K562 (cell line): ENCODE data around the gene BCKDK. TPM values are rescaled to one million over a fixed set of nuclear protein-coding genes. Genes with fewer than 3 reads are reported as not detected.

Experiments
- ATAC-seq: fragments of 200-7000 bp; cut with Tn5 transposase; 3 replicates; pipeline ENCODE4 v1.9.1; 2020; ENCODE audit warnings: moderate library complexity
- BruUV-seq: library from RNA; stranded (reverse); fragments of 400-500 nt; replicated peaks from 2 replicates; lab custom pipeline; 2021; lab: Mats Ljungman, UMichigan
- CTCF ChIA-PET: fragments of 300-600 bp; formaldehyde crosslinking; extraction: SDS; loops from one replicate; lab custom pipeline; 2021; ENCODE audit warnings: low intra/inter-chr PET ratio; lab: Yijun Ruan, JAX
- POLR2A ChIA-PET: fragments of 300-600, 350-650 bp; sonication (Branson Sonifier 250); formaldehyde crosslinking; extraction: SDS; loops from one replicate; lab custom pipeline; 2021; ENCODE audit warnings: antibody characterized with exemption, inconsistent platforms; lab: Yijun Ruan, JAX
- DNase-seq, 4 experiments: peaks; one replicate each; pipeline versions ENCODE4 v3.0.0 to v3.0.0-alpha.2; 2011 to 2018; ENCODE audit warnings: low spot score in 3 of 4, mixed read lengths in 3 of 4; ENCODE audit errors: extremely low read depth in 1 of 4
- FAIRE-seq: peaks from 2 replicates; lab custom pipeline; 2011; peaks lifted over from hg19 to GRCh38; lab: Jason Lieb, UNC
- H2AFZ ChIP-seq: 2 replicates; pipeline ENCODE4 v1.6.0; 2011; ENCODE audit warnings: low read depth, low read length, control low read depth, inconsistent platforms
- H3K27ac ChIP-seq: fragments of 200-600 bp; 3 replicates; pipeline ENCODE4 v1.8.0; 2011; ENCODE audit warnings: low read depth, mild to moderate bottlenecking, control low read depth, inconsistent platforms, low read length, moderate library complexity, mixed read lengths; ENCODE audit errors: extremely low read depth
- H3K27me3 ChIP-seq, 2 experiments: fragments of 300-600 bp in 1 of 2; 2 replicates in 1 of 2; 3 replicates in 1 of 2; pipeline versions ENCODE4 v1.6.0 to v1.8.0; 2011; ENCODE audit warnings: inconsistent platforms in 2 of 2, low read length in 2 of 2, mild to moderate bottlenecking in 1 of 2, mixed read lengths in 1 of 2, moderate library complexity in 1 of 2; ENCODE audit not compliant: control insufficient read depth in 2 of 2, insufficient read depth in 2 of 2
- H3K36me3 ChIP-seq: fragments of 300-600 bp; 3 replicates; pipeline ENCODE4 v1.8.0; 2011; ENCODE audit warnings: mild to moderate bottlenecking, low read length, inconsistent platforms; ENCODE audit not compliant: control insufficient read depth, insufficient read depth
- H3K4me1 ChIP-seq, 2 experiments: fragments of 200-600 bp in 1 of 2; replicated peaks in 1 of 2; 2 replicates in 1 of 2; 3 replicates in 1 of 2; pipeline versions ENCODE4 v1.5.1 to v1.8.0; 2011; ENCODE audit warnings: inconsistent platforms in 2 of 2, low read length in 2 of 2, mild to moderate bottlenecking in 1 of 2, mixed read lengths in 1 of 2, moderate library complexity in 1 of 2; ENCODE audit not compliant: control insufficient read depth in 2 of 2, insufficient read depth in 2 of 2
- H3K4me2 ChIP-seq: 2 replicates; pipeline ENCODE4 v1.6.1; 2011; ENCODE audit warnings: low read length, control low read depth, inconsistent platforms, mixed read lengths; ENCODE audit not compliant: insufficient read depth
- H3K4me3 ChIP-seq: fragments of 200-600 bp; sonication (generic), shearing (Covaris generic); 2 replicates; pipeline ENCODE4 v1.5.1; 2016; ENCODE audit warnings: control low read depth, inconsistent platforms
- H3K79me2 ChIP-seq: fragments of 200-600 bp; 3 replicates; pipeline ENCODE4 v1.8.0; 2011; ENCODE audit warnings: low read length, inconsistent platforms; ENCODE audit not compliant: control insufficient read depth, insufficient read depth
- H3K9ac ChIP-seq, 2 experiments: 2 replicates each; pipeline versions ENCODE4 v1.6.0 to v1.6.1; 2011; ENCODE audit warnings: low read depth in 2 of 2, low read length in 2 of 2, control low read depth in 1 of 2, inconsistent platforms in 1 of 2, mild to moderate bottlenecking in 1 of 2, mixed read lengths in 1 of 2; ENCODE audit not compliant: insufficient read depth in 1 of 2
- H3K9me1 ChIP-seq: one replicate; pipeline ENCODE4 v1.6.0; 2011; ENCODE audit warnings: inconsistent platforms, mild to moderate bottlenecking, low read length, moderate library complexity; ENCODE audit not compliant: control insufficient read depth, insufficient read depth
- H3K9me3 ChIP-seq: replicated peaks from 2 replicates; pipeline ENCODE4 v1.5.1; 2011; ENCODE audit warnings: low read depth, low read length, inconsistent platforms; ENCODE audit not compliant: control insufficient read depth, insufficient read depth
- H4K20me1 ChIP-seq: replicated peaks from 2 replicates; pipeline ENCODE4 v1.6.1; 2011; ENCODE audit warnings: low read length, inconsistent platforms, mixed read lengths; ENCODE audit not compliant: control insufficient read depth, insufficient read depth
- CBX1 ChIP-seq: sonication (generic); IDR thresholded peaks from 2 replicates; pipeline ENCODE4 v1.6.1; 2016; ENCODE audit warnings: antibody characterized with exemption, low read depth, mild to moderate bottlenecking
- CBX3 ChIP-seq, 2 experiments: IDR thresholded peaks; 1 replicate in 1 of 2; 2 replicates in 1 of 2; pipeline ENCODE4 v1.6.1; 2012; ENCODE audit warnings: inconsistent platforms in 2 of 2, low read length in 2 of 2, borderline replicate concordance in 1 of 2, control low read depth in 1 of 2
- CHD2 ChIP-seq: IDR thresholded peaks from 2 replicates; pipeline ENCODE4 v1.6.1; 2011; ENCODE audit warnings: low read depth, low read length
- CREM ChIP-seq: IDR thresholded peaks from 2 replicates; pipeline ENCODE4 v1.6.1; 2014; ENCODE audit warnings: antibody characterized with exemption, low read depth
- GATAD2B ChIP-seq: fragments of 450-650 bp; IDR thresholded peaks from 2 replicates; pipeline ENCODE4 v1.6.1; 2017; ENCODE audit warnings: mild to moderate bottlenecking, borderline replicate concordance
- NFYB ChIP-seq: IDR thresholded peaks from 2 replicates; pipeline ENCODE4 v1.6.1; 2011; ENCODE audit warnings: mild to moderate bottlenecking, moderate library complexity; ENCODE audit not compliant: insufficient read length; ENCODE audit errors: extremely low read depth
- SIX5 ChIP-seq, 2 experiments: IDR thresholded peaks; 2 replicates each; pipeline ENCODE4 v1.6.1; 2011; ENCODE audit warnings: low read length in 2 of 2, borderline replicate concordance in 1 of 2, low read depth in 1 of 2, mild to moderate bottlenecking in 1 of 2, moderate library complexity in 1 of 2; ENCODE audit not compliant: insufficient read depth in 1 of 2
- SNAPC5 ChIP-seq: fragments of 250-450 bp; sonication (Bioruptor Pico); IDR thresholded peaks from 2 replicates; pipeline ENCODE4 v1.8.0; 2021; ENCODE audit warnings: moderate library complexity, mild to moderate bottlenecking, inconsistent platforms
- TEAD1 ChIP-seq, 2 experiments: fragments of 450-650 bp in 1 of 2; sonication (generic) in 1 of 2; formaldehyde crosslinking; IDR thresholded peaks; 2 replicates each; pipeline versions ENCODE4 v1.4.0 to v1.8.0; 2020 to 2022; ENCODE audit warnings: mild to moderate bottlenecking in 2 of 2, missing genetic modification reagents in 1 of 2
- TEAD2 ChIP-seq: fragments of 450-650 bp; IDR thresholded peaks from 2 replicates; pipeline ENCODE4 v1.6.1; 2016; ENCODE audit warnings: missing genetic modification characterization, control low read depth, missing compliant biosample characterization
- ZKSCAN1 ChIP-seq: fragments of 150-350 bp; IDR thresholded peaks from 2 replicates; pipeline ENCODE4 v1.6.1; 2016; ENCODE audit warnings: low read depth, low read length
- ZNF408 ChIP-seq: fragments of 250-450 bp; sonication (Bioruptor Pico); IDR thresholded peaks from 2 replicates; pipeline ENCODE4 v1.4.0; 2020; ENCODE audit warnings: low read depth, mild to moderate bottlenecking, moderate library complexity
- ZNF511 ChIP-seq: sonication (generic); formaldehyde crosslinking; IDR thresholded peaks from 2 replicates; pipeline ENCODE4 v1.8.0; 2022; ENCODE audit warnings: mild to moderate bottlenecking, missing genetic modification reagents
- ZNF584 ChIP-seq: fragments of 200-800 bp; sonication (Bioruptor generic); IDR thresholded peaks from 2 replicates; pipeline ENCODE4 v1.6.1; 2016; ENCODE audit warnings: low read depth, mild to moderate bottlenecking, missing genetic modification characterization, missing compliant biosample characterization
- WGBS: fragments of 100-300 bp; shearing (Covaris generic); methylation state at CpG from one replicate; pipeline ENCODE4 v1.1.6; 2016; ENCODE audit warnings: low coverage, mixed read lengths; ENCODE audit not compliant: insufficient coverage; ENCODE audit errors: missing lambda C conversion rate; 5-methylcytosine and 5-hydroxymethylcytosine counted together
- in situ Hi-C: fragments of 300-500 bp; cut with MboI; formaldehyde crosslinking; loops from 4 replicates; pipeline ENCODE4 v1.15.0; 2018; ENCODE audit warnings: inconsistent platforms, mixed read lengths
- intact Hi-C: fragments of 100-400 bp; cut with micrococcal nuclease; formaldehyde crosslinking; loops from 2 replicates; pipeline ENCODE4 v1.14.2; 2022
- polyA plus RNA-seq, 8 experiments: library from polyadenylated mRNA; depleted of rRNA in 4 of 8; stranded (reverse) in 5 of 8; unstranded in 3 of 8; fragments of >200 nt; fragmentation: Nextera tagmentation in 2 of 8; fragmentation: Illumina TruSeq in 1 of 8; extraction: Ambion mirVana in 2 of 8; extraction: Trizol in 1 of 8; gene quantifications; 2 replicates each; pipeline versions ENCODE4 v1.2.1 to v1.2.3, GENCODE V29; 2011 to 2014; ENCODE audit warnings: inconsistent platforms in 1 of 8, missing spikeins in 1 of 8
- total RNA-seq, 7 experiments: library from RNA; depleted of rRNA in 6 of 7; stranded (reverse); fragments of >200 nt in 6 of 7; fragmentation: Illumina TruSeq in 2 of 7; extraction: Trizol in 2 of 7; gene quantifications; 2 replicates each; pipeline versions ENCODE4 v1.2.1 to v1.2.3, GENCODE V29; 2011 to 2021; ENCODE audit warnings: low replicate concordance in 1 of 7

BCKDK gene
- total and polyA plus RNA-seq, 9 of the 15 experiments (the other 6 are each of a cell fraction or from before 2014, with no cell fraction given): 0.58 to 34.8 (median 13.1) TPM

GRCh38 chr16:31142109-31143010 lies 34.2 kb downstream of the BCKDK start:
- 21% methylated on average over 70 of the region's 89 CpGs for WGBS
- peak; percentile 85 for FAIRE-seq
- BruUV-seq: no TSS peak
- Histone ChIP-seq H4K20me1 (no peaks in the 10 kb centered on the region; the same call in 1 of the 2 replicates), H3K9me1 (no peaks in the 10 kb centered on the region), H3K9me3 (no peaks in the 10 kb centered on the region), H3K9ac (peak overlapping the region; percentile 70 to 92), H3K79me2 (no peaks in the 10 kb centered on the region), H3K4me3 (peak overlapping the region; percentile 28), H3K4me1 (peaks cover 14 to 43% of the 10 kb centered on the region in 2 experiments), H3K36me3 (no peaks in the 10 kb centered on the region), H3K27ac (peak overlapping the region; percentile 67), H3K27me3 (peaks cover 13 to 19% of the 10 kb centered on the region in 2 experiments; a peak in 4 of 5 replicates), H2AFZ (peak overlapping the region; percentile 92), H3K4me2 (peak overlapping the region; percentile 72)
- CTCF ChIA-PET: no interaction called here
- intact Hi-C loops (loop anchor here (1.0 to 10.0 kb wide), 5 partner anchors 26 to 158 kb away; partner anchors contain the start of genes BCKDK, HSD3B7, KAT8 and VKORC1), in situ Hi-C loops (no loop called here)
- POLR2A ChIA-PET: interaction anchor here (0.6 to 3.4 kb wide), 17 partner anchors 10 to 157 kb away, joined by 3 to 39 read pairs (median 3); partner anchors contain the start of genes FUS, KAT8, VKORC1 and ZNF646
- ATAC-seq: peak; percentile 97
- peak; percentile 99 to 100 (median 100) for DNase-seq
- TF ChIP-seq CHD2 (0 out of 2 replicates have a peak, but pooled peaks have one; percentile 7), CBX3 (IDR thresholded peaks at IDR 0.05; ENCODE audit: borderline replicate concordance in 1 of 2, low read length in 2 of 2) (peak in 1 of 2 experiments; percentile 48; a peak in 1 of 3 replicates), TEAD2 (tag) (no peak), SIX5 (IDR thresholded peaks at IDR 0.05; ENCODE audit: borderline replicate concordance in 1 of 2, insufficient read depth in 1 of 2, low read depth in 1 of 2, low read length in 2 of 2) (no peak), TEAD1 (CRISPR knock-in tag; IDR thresholded peaks at IDR 0.05) (peak in 1 of 2 experiments; percentile 26; a peak in 1 of 4 replicates), ZNF584 (CRISPR knock-in tag) (no peak), SNAPC5 (CRISPR knock-in tag) (no peak), ZNF511 (CRISPR knock-in tag) (no peak), CREM (peak; percentile 39), GATAD2B (peak; percentile 96), ZKSCAN1 (peak; percentile 71), NFYB (no peak), ZNF408 (CRISPR knock-in tag) (no peak), CBX1 (peak; percentile 20; the same call in 1 of the 2 replicates)
